HG02642 (cell line): ENCODE measurements around the gene BNIP5.
"Not testable (repeated sequence)": the region's sequence is repeated elsewhere in the genome, so short reads cannot be mapped to it uniquely, and the experiment has no call there.

Experiments used
- ATAC-seq: cut with Tn5 transposase; IDR thresholded peaks from one replicate; pipeline ENCODE4 v1.9.1; 2021; ENCODE audit warnings: mild to moderate bottlenecking; ENCODE audit not compliant: unreplicated experiment, poor library complexity

Gene BNIP5

GRCh38 chr6:36345681-36346466 lies 9.2 kb upstream of the BNIP5 start:
- ATAC-seq: no peak

DNA sequence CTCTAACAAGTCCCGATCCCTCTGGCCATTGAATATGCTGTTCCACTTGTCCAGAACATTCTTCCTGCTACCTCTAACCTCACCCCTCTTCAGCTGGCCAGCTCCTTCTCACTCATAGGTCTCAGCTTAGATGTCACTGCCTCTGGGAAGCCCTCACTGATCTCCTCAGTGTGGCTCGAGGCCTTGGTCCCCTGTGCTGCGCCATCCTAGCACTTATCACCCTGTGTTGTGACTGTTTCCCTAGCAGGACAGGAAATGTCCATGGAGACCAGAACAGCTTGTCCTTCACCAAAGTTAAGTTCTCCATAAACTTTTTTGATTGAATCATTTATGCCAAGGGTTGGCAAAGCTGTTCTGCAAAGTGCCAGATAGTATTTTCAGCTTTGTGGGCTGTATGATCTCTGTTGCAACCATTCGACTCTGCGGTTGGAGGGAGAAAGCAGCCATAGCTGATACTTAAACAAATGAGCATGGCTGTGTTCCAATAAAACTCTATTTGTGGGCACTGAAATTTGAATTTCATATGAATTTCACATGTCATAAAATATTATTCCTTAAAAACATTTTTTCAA lies 6.5 kb upstream of the BNIP5 start:
- no peak for ATAC-seq

DNA sequence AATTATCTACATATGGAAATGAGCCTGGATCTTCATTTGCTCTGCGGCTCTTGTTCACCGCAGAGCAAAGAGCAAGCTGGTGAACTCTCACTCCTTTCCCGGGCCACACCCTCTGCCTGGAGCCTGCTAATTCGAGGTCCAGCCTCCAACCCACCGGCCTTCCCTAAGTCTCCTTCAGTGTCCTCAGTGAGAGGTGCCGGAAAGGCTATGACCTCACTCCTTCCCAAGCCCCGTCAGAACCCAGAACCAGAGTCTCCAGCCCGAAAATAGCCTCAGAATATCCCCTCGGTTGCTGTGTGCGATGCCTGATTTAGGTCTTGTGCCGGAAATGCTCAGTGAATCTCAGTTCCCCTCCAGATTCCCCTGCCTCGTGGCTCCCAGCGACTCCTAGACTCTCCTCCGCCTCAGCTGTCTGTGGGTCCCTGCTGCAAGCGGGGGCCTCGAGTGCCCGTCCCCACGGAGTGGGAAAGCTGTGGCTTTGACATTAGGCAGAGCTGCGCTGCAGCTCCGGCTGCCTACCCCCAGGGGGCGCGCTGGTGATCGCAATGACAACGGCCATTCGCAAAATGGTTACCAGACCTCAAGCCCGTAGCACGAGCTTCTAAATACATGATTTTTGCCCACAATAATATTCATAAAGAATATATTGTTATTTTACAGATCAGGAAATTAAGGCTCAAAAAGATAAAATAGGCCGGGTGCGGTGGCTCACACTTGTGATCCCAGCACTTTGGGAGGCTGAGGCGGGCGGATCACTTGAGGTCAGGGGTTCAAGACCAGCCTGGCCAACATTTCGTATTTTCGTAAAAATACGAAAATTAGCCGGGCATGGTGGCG lies 4.1 kb upstream of the BNIP5 start:
- no peak for ATAC-seq

GRCh38 chr6:36340306-36340617 lies 3.6 kb upstream of the BNIP5 start:
- no peak for ATAC-seq

DNA sequence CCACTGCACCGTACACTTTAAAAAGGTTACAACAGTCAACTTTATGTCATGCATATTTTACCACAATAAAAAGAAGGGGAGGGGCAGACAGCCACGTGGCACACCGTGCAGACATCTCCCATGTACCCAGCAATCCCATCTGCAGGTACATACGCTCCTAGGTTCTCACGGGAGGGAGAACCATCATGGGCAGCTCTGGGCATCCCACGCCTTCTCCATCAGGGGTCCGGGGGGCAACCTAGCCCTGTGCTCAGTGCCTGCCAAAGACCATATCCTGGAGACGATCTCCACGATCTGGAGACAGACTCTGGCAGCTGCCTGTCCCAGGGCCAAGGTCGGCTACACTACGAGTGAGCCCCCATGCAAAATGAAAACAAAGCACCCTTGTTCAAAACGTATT lies 2.5 kb upstream of the BNIP5 start:
- ATAC-seq: no peak

- ATAC-seq: not testable (repeated sequence)
Observed at GRCh38 chr6:36338223-36338622, 1.5 kb upstream of the BNIP5 start.

GRCh38 chr6:36337814-36338213 lies 1.1 kb upstream of the BNIP5 start:
- no peak for ATAC-seq

DNA sequence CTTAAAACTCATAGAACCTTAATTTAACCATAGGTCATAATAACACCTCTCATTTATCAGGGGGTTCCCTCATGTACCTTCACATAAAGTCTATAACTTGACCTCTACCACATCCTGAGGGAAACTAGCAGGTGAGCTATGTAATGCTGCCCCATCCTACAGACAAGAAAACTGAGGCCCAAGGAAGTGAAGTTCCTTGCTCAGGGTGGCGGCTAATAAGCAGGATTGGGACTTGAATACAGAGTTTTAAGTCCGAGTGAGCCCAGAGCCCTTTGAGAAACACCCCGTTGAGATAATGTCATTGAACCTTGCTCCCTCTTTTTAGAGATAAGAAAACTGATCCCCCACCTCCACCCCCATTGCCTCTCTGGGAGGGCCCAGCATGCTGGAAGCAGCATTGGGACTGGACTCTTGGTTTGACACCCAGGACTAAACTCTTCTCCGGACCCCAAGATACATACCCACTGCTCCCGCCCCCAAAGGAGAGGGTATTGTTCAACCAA lies 429 bp downstream of the BNIP5 start:
- ATAC-seq: no peak

GRCh38 chr6:36335465-36336207 lies 1.1 kb downstream of the BNIP5 start:
- ATAC-seq: no peak

GRCh38 chr6:36334832-36335459 lies 1.7 kb downstream of the BNIP5 start:
- ATAC-seq: no peak

- no peak for ATAC-seq
Observed at GRCh38 chr6:36333931-36334725, 2.6 kb downstream of the BNIP5 start.

GRCh38 chr6:36333171-36333895 lies 3.4 kb downstream of the BNIP5 start:
- no peak for ATAC-seq

DNA sequence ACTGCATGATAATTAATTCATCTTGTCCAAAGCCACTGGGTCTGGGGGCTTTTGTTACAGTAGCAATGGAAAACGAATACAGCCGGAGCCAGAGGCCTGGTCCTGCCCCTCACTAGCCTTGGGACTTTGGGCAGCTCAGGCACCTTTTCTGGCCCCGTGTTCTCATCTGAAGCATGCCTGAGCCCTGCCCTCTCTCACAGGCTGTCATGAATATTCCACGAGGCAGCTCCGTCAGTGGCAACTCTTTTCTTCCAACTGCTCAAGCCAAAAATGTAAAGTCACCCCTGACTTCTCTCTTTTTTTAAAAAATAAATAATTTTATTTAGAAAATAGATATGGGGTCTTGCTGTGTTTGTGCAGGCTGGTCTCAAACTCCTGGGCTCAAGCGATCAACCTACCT lies 5.3 kb downstream of the BNIP5 start:
- no peak for ATAC-seq

DNA sequence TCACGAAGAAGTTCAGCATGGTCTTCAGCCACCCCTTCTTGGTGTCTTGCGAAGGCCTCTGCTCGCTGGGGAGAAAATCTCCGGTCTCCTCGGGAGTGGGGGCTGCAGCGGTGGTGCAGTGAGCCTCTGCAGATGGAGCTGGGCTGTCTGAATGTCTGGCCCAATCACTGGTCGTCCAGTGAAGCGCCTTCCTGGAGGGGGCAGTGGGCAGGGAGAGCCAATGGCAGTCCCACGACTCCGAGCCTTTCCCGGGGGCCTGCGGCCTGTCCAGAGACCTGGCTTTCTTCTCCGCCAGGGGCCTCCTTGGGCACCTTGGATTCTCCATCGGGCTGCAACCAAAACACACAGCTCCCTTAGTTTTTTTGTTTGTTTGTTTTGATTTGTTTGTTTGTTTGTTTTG lies 6.3 kb downstream of the BNIP5 start:
- no peak for ATAC-seq

- no peak for ATAC-seq
Observed at GRCh38 chr6:36329798-36330291, 6.8 kb downstream of the BNIP5 start.

DNA sequence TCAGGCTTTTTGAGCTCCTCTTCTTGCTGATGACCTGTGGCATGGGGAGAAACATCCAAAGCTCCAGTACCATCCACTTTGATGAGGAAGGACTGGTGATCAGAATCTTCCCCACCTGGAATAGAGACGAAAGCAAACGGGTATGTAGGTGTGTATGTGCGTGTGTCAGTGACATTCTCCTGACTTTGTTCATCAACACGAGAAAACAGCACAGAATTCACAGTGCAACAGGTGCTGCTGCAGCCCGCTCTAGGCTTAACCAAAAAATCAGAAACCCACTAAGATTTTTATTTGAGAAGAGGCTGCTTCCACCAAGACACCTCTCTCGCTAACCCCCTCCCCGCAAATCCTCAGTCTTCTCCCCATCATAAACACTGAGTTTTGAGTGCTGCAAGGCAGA lies 8.1 kb downstream of the BNIP5 start:
- no peak for ATAC-seq

DNA sequence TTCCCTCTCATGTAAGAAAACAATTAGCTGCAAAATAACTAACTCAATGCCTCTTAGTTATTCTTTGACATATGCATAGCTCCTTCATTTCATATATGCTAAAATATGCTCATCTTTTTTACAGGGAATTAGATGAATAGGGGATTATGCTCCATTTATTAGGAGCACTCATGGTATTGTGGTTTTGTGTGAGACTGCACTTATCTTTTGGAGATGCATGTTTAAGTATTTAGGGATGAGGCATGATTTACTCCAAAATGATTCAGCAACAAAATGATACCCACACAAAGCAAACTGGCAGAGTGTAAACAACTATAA lies 8.8 kb downstream of the BNIP5 start:
- ATAC-seq: no peak

DNA sequence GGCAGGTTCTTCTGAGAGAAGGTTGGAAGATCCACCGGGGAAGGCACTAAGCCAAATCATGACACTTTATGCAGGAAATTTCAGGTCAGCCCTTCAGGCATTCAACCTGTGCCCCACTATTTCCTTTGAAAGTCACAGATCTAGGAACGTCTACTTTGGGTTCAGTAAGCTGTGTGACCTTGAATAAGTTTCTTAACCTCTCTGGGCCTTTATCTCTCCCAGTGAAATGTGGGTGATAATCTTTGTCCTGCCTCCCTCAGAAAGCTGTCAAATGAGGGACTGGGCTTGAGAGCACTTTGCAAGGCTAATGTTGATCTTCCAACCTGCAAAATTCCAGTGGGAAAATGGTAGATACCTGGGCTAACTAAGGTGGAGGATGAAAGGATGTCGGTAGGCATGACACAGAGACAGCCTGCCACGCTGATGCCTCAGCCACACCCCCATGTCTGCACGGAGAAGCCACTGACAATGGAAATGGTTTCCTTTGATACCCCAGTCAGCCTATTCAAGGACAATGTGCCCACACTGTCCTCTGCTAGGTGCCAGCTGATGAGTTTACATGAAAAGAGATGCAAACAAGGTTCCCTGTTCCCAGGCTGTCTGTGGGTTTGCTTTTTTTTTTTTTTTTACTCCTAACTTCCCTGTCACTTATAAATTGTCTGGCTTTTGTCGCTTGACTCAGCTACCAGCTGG lies 9.3 kb downstream of the BNIP5 start:
- ATAC-seq: no peak
